Breast epithelium (tissue), 3 donors: Measurements from ENCODE around the gene PGP.

Experiments used
- CTCF ChIP-seq, 3 donors: fragments of 450-650 bp; IDR thresholded peaks; one replicate each; pipeline ENCODE4 v1.5.1; 2016 to 2017; ENCODE audit warnings: antibody characterized with exemption in 3 of 3, mild to moderate bottlenecking in 3 of 3, moderate library complexity in 3 of 3
- POLR2A ChIP-seq: fragments of 450-650 bp; IDR thresholded peaks from one replicate; pipeline ENCODE4 v1.6.1; 2016; ENCODE audit warnings: antibody characterized with exemption, mild to moderate bottlenecking, moderate library complexity
- POLR2AphosphoS5 ChIP-seq, 3 donors: sonication (generic); formaldehyde crosslinking; IDR thresholded peaks; one replicate each; pipeline ENCODE4 v1.6.1; 2017; ENCODE audit warnings: antibody characterized with exemption in 3 of 3

GRCh38 chr16:2186064-2186463 lies 28.6 kb downstream of the PGP start:
- TF ChIP-seq CTCF (IDR thresholded peaks at IDR 0.05), result no peak
- TF ChIP-seq POLR2A, result no peak
- no peak for TF ChIP-seq POLR2AphosphoS5 (IDR thresholded peaks at IDR 0.05)
